ENCODE measurements around the gene IGFBP4. TPM values are rescaled to one million over a fixed set of nuclear protein-coding genes. Genes with fewer than 3 reads are reported as not detected.
"Not testable (repeated sequence)": the region's sequence is repeated elsewhere in the genome, so short reads cannot be mapped to it uniquely, and the experiment has no call there.

Gene IGFBP4
- total RNA-seq, 3 donors from 2014 or later (not counting 1 experiment from before 2014, with no cell fraction given): 2.1 to 8.1 (median 2.8) TPM

DNA sequence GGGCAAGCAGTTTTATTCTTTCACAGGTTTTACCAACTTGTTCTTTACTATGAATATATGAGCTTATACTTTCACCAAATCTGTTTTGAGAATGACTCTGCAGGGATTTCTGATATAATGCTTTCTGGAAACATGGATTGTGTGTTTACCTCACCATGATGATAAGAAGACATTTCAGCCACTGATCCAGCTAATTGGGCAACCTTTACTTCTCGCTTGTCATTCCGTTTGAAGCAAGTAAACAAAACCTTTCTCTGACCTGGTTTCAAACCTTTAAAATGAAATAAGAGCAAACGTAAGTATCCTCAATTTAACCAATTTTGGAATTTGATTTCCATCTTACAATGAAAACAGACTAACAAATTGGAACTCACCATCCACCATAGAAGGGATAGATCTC, 39.2 kb upstream of the IGFBP4 start:
- no peak overlapping the region for H3K4me3 ChIP-seq (ENCODE audit: low read length)
- H3K27ac ChIP-seq (ENCODE audit: low read length): no peak overlapping the region
- Mint-ChIP-seq H3K27ac (no peak overlapping the region), H3K4me1 (peaks cover 0 to 4% of the 10 kb centered on the region in 2 donors), H3K9me3 (no peaks in the 10 kb centered on the region), H3K27me3 (ENCODE audit: low read depth in 2 of 2) (no peaks in the 10 kb centered on the region), H3K36me3 (no peaks in the 10 kb centered on the region), H3K4me3 (no peak overlapping the region)
- no peaks in the 10 kb centered on the region for H3K27me3 ChIP-seq (ENCODE audit: control insufficient read depth, insufficient read depth, low read length)
- no peaks in the 10 kb centered on the region for H3K36me3 ChIP-seq (ENCODE audit: control insufficient read depth, insufficient read depth, low read length)
- TF ChIP-seq, protein P1, sequence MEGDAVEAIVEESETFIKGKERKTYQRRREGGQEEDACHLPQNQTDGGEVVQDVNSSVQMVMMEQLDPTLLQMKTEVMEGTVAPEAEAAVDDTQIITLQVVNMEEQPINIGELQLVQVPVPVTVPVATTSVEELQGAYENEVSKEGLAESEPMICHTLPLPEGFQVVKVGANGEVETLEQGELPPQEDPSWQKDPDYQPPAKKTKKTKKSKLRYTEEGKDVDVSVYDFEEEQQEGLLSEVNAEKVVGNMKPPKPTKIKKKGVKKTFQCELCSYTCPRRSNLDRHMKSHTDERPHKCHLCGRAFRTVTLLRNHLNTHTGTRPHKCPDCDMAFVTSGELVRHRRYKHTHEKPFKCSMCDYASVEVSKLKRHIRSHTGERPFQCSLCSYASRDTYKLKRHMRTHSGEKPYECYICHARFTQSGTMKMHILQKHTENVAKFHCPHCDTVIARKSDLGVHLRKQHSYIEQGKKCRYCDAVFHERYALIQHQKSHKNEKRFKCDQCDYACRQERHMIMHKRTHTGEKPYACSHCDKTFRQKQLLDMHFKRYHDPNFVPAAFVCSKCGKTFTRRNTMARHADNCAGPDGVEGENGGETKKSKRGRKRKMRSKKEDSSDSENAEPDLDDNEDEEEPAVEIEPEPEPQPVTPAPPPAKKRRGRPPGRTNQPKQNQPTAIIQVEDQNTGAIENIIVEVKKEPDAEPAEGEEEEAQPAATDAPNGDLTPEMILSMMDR (IDR thresholded peaks at IDR 0.05): no peak
- DNase-seq (no peak), ATAC-seq (no peak)
- no peaks in the 10 kb centered on the region for H3K9me3 ChIP-seq (ENCODE audit: control insufficient read depth, insufficient read depth, low read length)
- no peaks in the 10 kb centered on the region for H3K4me1 ChIP-seq (ENCODE audit: control insufficient read depth, insufficient read depth, low read length)
- intact Hi-C loops (cut with micrococcal nuclease): no loop called here
- WGBS (ENCODE audit: insufficient coverage): 100% methylated on average over 3 of the region's 3 CpGs

DNA sequence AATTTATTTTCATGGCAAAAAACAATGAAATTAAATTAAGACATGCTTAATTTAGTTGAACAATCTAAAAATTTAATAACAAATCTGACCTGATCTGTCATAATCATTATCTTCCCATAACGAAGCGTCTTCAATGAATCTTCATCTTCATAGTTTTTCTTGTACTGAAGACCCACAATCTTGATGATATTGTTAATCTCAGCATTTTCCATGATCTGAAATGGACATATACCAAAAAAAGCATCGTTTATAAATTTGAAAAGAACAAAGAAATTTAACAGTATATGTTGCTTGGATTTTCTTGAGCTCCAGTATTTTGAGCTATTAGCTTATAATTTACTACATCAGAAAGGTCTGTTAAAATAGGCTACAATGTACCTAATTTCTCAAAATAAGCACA, 35.8 kb upstream of the IGFBP4 start:
- no peaks in the 10 kb centered on the region for H3K36me3 Mint-ChIP-seq
- intact Hi-C loops (cut with micrococcal nuclease): no loop called here
- 100% methylated on average over 2 of the region's 3 CpGs for WGBS (ENCODE audit: insufficient coverage)
- H3K4me3 Mint-ChIP-seq: no peak overlapping the region
- no peak overlapping the region for H3K4me3 ChIP-seq (ENCODE audit: low read length)
- H3K4me1 ChIP-seq (ENCODE audit: control insufficient read depth, insufficient read depth, low read length): no peaks in the 10 kb centered on the region
- no peaks in the 10 kb centered on the region for H3K36me3 ChIP-seq (ENCODE audit: control insufficient read depth, insufficient read depth, low read length)
- H3K27ac Mint-ChIP-seq: no peak overlapping the region
- H3K9me3 ChIP-seq (ENCODE audit: control insufficient read depth, insufficient read depth, low read length): no peaks in the 10 kb centered on the region
- H3K27me3 ChIP-seq (ENCODE audit: control insufficient read depth, insufficient read depth, low read length): no peaks in the 10 kb centered on the region
- no peak overlapping the region for H3K27ac ChIP-seq (ENCODE audit: low read length)
- no peak for DNase-seq
- no peak for ATAC-seq
- no peaks in the 10 kb centered on the region for H3K27me3 Mint-ChIP-seq (ENCODE audit: low read depth in 2 of 2)
- TF ChIP-seq, protein P1 (IDR thresholded peaks at IDR 0.05): no peak
- H3K9me3 Mint-ChIP-seq: no peaks in the 10 kb centered on the region
- no peaks in the 10 kb centered on the region for H3K4me1 Mint-ChIP-seq

DNA sequence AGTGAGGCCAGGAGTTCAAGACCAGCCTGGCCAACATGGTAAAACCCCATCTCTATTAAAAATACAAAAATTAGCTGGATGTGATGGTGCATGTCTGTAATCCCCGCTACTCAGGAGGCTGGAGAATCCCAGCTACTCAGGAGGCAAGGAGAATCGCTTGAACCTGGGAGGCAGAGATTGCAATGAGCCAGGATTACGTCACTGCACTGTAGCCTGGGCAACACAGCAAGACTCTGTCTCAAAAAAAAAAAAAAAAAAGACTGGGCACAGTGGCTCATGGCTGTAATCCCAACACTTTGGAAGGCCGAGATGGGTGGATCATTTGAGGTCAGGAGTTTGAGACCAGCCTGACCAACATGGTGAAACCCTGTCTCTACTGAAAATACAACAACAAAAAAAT, 33.7 kb upstream of the IGFBP4 start:
- H3K27me3 ChIP-seq (ENCODE audit: control insufficient read depth, insufficient read depth, low read length); H3K27me3 Mint-ChIP-seq (ENCODE audit: low read depth in 2 of 2); H3K36me3 ChIP-seq (ENCODE audit: control insufficient read depth, insufficient read depth, low read length); H3K9me3 Mint-ChIP-seq; DNase-seq; H3K4me1 Mint-ChIP-seq; intact Hi-C loops (cut with micrococcal nuclease); H3K27ac Mint-ChIP-seq; H3K9me3 ChIP-seq (ENCODE audit: control insufficient read depth, insufficient read depth, low read length); H3K4me1 ChIP-seq (ENCODE audit: control insufficient read depth, insufficient read depth, low read length); ATAC-seq; H3K36me3 Mint-ChIP-seq; H3K27ac ChIP-seq (ENCODE audit: low read length); H3K4me3 ChIP-seq (ENCODE audit: low read length); H3K4me3 Mint-ChIP-seq: not testable (repeated sequence)
- WGBS (ENCODE audit: insufficient coverage): 96% methylated on average over 4 of the region's 4 CpGs

DNA sequence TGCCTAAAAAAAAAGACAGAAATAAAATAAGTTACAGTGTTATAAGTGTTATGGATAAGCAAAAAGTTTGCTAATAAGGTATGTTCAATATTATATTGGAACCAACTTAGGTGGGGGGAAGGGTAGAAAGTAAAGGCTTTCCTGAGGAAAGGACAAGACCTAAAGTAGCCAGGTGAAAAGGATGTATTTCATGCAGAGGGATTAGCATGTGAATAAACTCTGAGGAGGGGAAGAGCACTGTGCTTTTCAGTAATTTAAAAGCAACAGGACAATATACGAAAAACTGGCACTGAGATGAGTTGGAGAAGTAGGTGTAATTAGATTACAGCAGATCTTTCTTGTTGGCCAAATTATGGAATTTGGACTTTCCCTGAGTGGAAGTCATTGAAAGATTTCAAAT, 33.2 kb upstream of the IGFBP4 start:
- WGBS (ENCODE audit: insufficient coverage): 100% methylated on average over 1 of the region's 1 CpG
- Histone ChIP-seq H3K4me3 (ENCODE audit: low read length) (no peak overlapping the region), H3K4me1 (ENCODE audit: control insufficient read depth, insufficient read depth, low read length) (no peaks in the 10 kb centered on the region), H3K27ac (ENCODE audit: low read length) (no peak overlapping the region), H3K9me3 (ENCODE audit: control insufficient read depth, insufficient read depth, low read length) (no peaks in the 10 kb centered on the region), H3K27me3 (ENCODE audit: control insufficient read depth, insufficient read depth, low read length) (no peaks in the 10 kb centered on the region), H3K36me3 (ENCODE audit: control insufficient read depth, insufficient read depth, low read length) (no peaks in the 10 kb centered on the region)
- ATAC-seq: no peak
- H3K27me3 Mint-ChIP-seq (ENCODE audit: low read depth in 2 of 2): no peaks in the 10 kb centered on the region
- no peaks in the 10 kb centered on the region for H3K9me3 Mint-ChIP-seq
- intact Hi-C loops (cut with micrococcal nuclease): no loop called here
- DNase-seq: no peak
- no peak overlapping the region for H3K27ac Mint-ChIP-seq
- no peaks in the 10 kb centered on the region for H3K36me3 Mint-ChIP-seq
- TF ChIP-seq, protein P1 (IDR thresholded peaks at IDR 0.05): no peak
- no peak overlapping the region for H3K4me3 Mint-ChIP-seq
- H3K4me1 Mint-ChIP-seq: no peaks in the 10 kb centered on the region
